GM23248 (cell line): ENCODE measurements around the gene CASP7.

Experiments
- EZH2 ChIP-seq: fragments of 200-600 bp; sonication (generic); IDR thresholded peaks from 2 replicates; pipeline ENCODE4 v1.6.1; 2018; ENCODE audit warnings: antibody characterized with exemption, mild to moderate bottlenecking; ENCODE audit not compliant: insufficient read depth, poor library complexity, severe bottlenecking
- EZH2phosphoT487 ChIP-seq: fragments of 200-600 bp; sonication (generic); IDR thresholded peaks from 2 replicates; pipeline ENCODE4 v1.6.1; 2018; ENCODE audit warnings: antibody characterized with exemption, moderate library complexity, mild to moderate bottlenecking, low read depth; ENCODE audit not compliant: insufficient read depth

GRCh38 chr10:113683300-113683699, 3.6 kb downstream of the CASP7 start:
- no peak for TF ChIP-seq EZH2phosphoT487
- TF ChIP-seq EZH2, result no peak
